Neural progenitor cell (in vitro differentiated cells): Measurements from ENCODE around the gene QRFPR. TPM values are rescaled to one million over a fixed set of nuclear protein-coding genes. Genes with fewer than 3 reads are reported as not detected.

Source experiments
- DNase-seq: peaks from one replicate; pipeline ENCODE4 v3.0.0-alpha.2; 2016; ENCODE audit warnings: low spot score
- H2AFZ ChIP-seq: fragments of 200-600 bp; sonication (generic); replicated peaks from 2 replicates; pipeline ENCODE4 v1.6.1; 2016; ENCODE audit warnings: antibody characterized with exemption
- H3F3A ChIP-seq: fragments of 200-600 bp; sonication (generic); 2 replicates; pipeline ENCODE4 v1.6.1; 2016; ENCODE audit warnings: antibody characterized with exemption, low read depth
- H3K27ac ChIP-seq: fragments of 200-600 bp; sonication (generic); 2 replicates; pipeline ENCODE4 v1.5.1; 2016; ENCODE audit warnings: mild to moderate bottlenecking
- H3K27me3 ChIP-seq: fragments of 200-600 bp; sonication (generic); 2 replicates; pipeline ENCODE4 v1.6.1; 2016; ENCODE audit warnings: mild to moderate bottlenecking, moderate library complexity
- H3K36me3 ChIP-seq: fragments of 200-600 bp; sonication (generic); 2 replicates; pipeline ENCODE4 v1.5.1; 2016
- H3K4me1 ChIP-seq: fragments of 200-600 bp; sonication (generic); 2 replicates; pipeline ENCODE4 v1.6.1; 2016; ENCODE audit warnings: mixed run types
- H3K4me2 ChIP-seq: fragments of 200-600 bp; sonication (generic); 2 replicates; pipeline ENCODE4 v1.6.1; 2016
- H3K4me3 ChIP-seq: fragments of 200-600 bp; sonication (generic); 2 replicates; pipeline ENCODE4 v1.5.1; 2016
- H3K79me2 ChIP-seq: fragments of 200-600 bp; sonication (generic); 2 replicates; pipeline ENCODE4 v1.6.1; 2016; ENCODE audit warnings: low read depth
- H3K9ac ChIP-seq: fragments of 200-600 bp; sonication (generic); 2 replicates; pipeline ENCODE4 v1.6.1; 2016
- H3K9me3 ChIP-seq: fragments of 200-600 bp; sonication (generic); 2 replicates; pipeline ENCODE4 v1.5.1; 2016; ENCODE audit warnings: low read depth
- H4K20me1 ChIP-seq: fragments of 200-600 bp; sonication (generic); 2 replicates; pipeline ENCODE4 v1.6.1; 2016; ENCODE audit warnings: low read depth
- H3K27ac Mint-ChIP-seq: 3 replicates; pipeline ENCODE4 v1.8.0; 2021; ENCODE audit warnings: mixed read lengths
- H3K27me3 Mint-ChIP-seq: 2 replicates; pipeline ENCODE4 v1.8.0; 2022; ENCODE audit warnings: low read depth, mild to moderate bottlenecking, inconsistent platforms, moderate library complexity, mixed read lengths; ENCODE audit not compliant: insufficient read depth
- H3K36me3 Mint-ChIP-seq: 3 replicates; pipeline ENCODE4 v1.8.0; 2021; ENCODE audit warnings: mixed read lengths
- H3K4me1 Mint-ChIP-seq: 3 replicates; pipeline ENCODE4 v1.8.0; 2021; ENCODE audit warnings: mixed read lengths
- H3K4me3 Mint-ChIP-seq: 3 replicates; pipeline ENCODE4 v1.8.0; 2021; ENCODE audit warnings: mild to moderate bottlenecking, moderate library complexity, mixed read lengths
- H3K9me3 Mint-ChIP-seq: 3 replicates; pipeline ENCODE4 v1.8.0; 2020; ENCODE audit warnings: mixed read lengths
- EZH2 ChIP-seq: fragments of 200-600 bp; sonication (generic); IDR thresholded peaks from 2 replicates; pipeline ENCODE4 v1.6.1; 2017; ENCODE audit warnings: antibody characterized with exemption, mild to moderate bottlenecking, moderate library complexity
- EZH2phosphoT487 ChIP-seq: fragments of 200-600 bp; sonication (generic); IDR thresholded peaks from 2 replicates; pipeline ENCODE4 v1.6.1; 2017; ENCODE audit warnings: antibody characterized with exemption
- total RNA-seq: library from RNA; depleted of rRNA; stranded (reverse); fragments of >200 nt; gene quantifications from 2 replicates; pipeline ENCODE4 v1.2.3, GENCODE V29; 2015; ENCODE audit warnings: low replicate concordance
- TF ChIP-seq, protein P1 (sequence below): fragments of 200-600 bp; sonication (generic); IDR thresholded peaks from 2 replicates; pipeline ENCODE4 v1.5.1; 2017; ENCODE audit warnings: antibody characterized with exemption, mild to moderate bottlenecking

The QRFPR gene
- total RNA-seq, 1 donor from 2014 or later: not detected

- TF ChIP-seq, protein P1, sequence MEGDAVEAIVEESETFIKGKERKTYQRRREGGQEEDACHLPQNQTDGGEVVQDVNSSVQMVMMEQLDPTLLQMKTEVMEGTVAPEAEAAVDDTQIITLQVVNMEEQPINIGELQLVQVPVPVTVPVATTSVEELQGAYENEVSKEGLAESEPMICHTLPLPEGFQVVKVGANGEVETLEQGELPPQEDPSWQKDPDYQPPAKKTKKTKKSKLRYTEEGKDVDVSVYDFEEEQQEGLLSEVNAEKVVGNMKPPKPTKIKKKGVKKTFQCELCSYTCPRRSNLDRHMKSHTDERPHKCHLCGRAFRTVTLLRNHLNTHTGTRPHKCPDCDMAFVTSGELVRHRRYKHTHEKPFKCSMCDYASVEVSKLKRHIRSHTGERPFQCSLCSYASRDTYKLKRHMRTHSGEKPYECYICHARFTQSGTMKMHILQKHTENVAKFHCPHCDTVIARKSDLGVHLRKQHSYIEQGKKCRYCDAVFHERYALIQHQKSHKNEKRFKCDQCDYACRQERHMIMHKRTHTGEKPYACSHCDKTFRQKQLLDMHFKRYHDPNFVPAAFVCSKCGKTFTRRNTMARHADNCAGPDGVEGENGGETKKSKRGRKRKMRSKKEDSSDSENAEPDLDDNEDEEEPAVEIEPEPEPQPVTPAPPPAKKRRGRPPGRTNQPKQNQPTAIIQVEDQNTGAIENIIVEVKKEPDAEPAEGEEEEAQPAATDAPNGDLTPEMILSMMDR: no peak
- TF ChIP-seq EZH2phosphoT487 (no peak), EZH2 (no peak)
- no peaks in the 10 kb centered on the region for H4K20me1 ChIP-seq
- no peak overlapping the region for H3K4me2 ChIP-seq
- H3K36me3 ChIP-seq: no peaks in the 10 kb centered on the region
- H3K27me3 ChIP-seq: peaks cover 56% of the 10 kb centered on the region
- H3K9me3 Mint-ChIP-seq: peaks cover 2% of the 10 kb centered on the region
- no peak for DNase-seq
- peaks cover 8% of the 10 kb centered on the region for H3K4me1 Mint-ChIP-seq
- no peaks in the 10 kb centered on the region for H3K9me3 ChIP-seq
- no peak overlapping the region for H3K9ac ChIP-seq
- H3K36me3 Mint-ChIP-seq: no peaks in the 10 kb centered on the region
- no peaks in the 10 kb centered on the region for H3F3A ChIP-seq
- no peak overlapping the region for H3K4me3 Mint-ChIP-seq
- H3K4me1 ChIP-seq: no peaks in the 10 kb centered on the region
- no peaks in the 10 kb centered on the region for H3K79me2 ChIP-seq
- no peak overlapping the region for H3K27ac Mint-ChIP-seq
- no peak overlapping the region for H3K4me3 ChIP-seq
- peaks cover 31% of the 10 kb centered on the region for H3K27me3 Mint-ChIP-seq
- H2AFZ ChIP-seq: no peak overlapping the region
- H3K27ac ChIP-seq: no peak overlapping the region
Observed at GRCh38 chr4:121377076-121377475, 3.7 kb downstream of the QRFPR start.

- H3K4me3 ChIP-seq: no peak overlapping the region
- H3K4me3 Mint-ChIP-seq: no peak overlapping the region
Observed at GRCh38 chr4:121376556-121376955, 4.3 kb downstream of the QRFPR start.

DNA sequence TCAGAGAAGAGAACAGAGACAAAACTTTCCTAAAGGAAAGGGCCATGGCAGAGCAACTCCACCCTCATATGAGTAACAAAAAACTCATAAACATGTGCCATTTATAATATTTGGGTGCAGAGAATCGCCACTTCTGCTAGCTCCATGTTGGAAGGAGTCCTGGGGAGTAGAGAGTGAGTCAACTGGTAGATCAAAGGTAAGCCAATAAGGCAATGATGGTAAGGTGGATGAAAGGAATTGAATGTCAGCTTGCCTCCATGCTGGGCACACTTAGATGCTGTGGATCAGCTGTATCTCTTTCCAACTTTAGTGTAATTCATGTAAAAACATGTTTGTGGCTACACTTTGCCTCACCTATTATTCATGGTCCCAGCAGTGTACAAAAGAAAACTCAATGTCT, 4.7 kb downstream of the QRFPR start:
- TF ChIP-seq EZH2: no peak
- Histone ChIP-seq H3K4me1 (no peaks in the 10 kb centered on the region), H3K79me2 (no peaks in the 10 kb centered on the region), H3K27me3 (peaks cover 46% of the 10 kb centered on the region), H3K9me3 (no peaks in the 10 kb centered on the region), H3K4me3 (no peak overlapping the region), H4K20me1 (no peaks in the 10 kb centered on the region), H3K27ac (no peak overlapping the region), H3K9ac (no peak overlapping the region), H3K4me2 (no peak overlapping the region), H3F3A (no peaks in the 10 kb centered on the region), H2AFZ (no peak overlapping the region), H3K36me3 (no peaks in the 10 kb centered on the region)
- DNase-seq: no peak
- Mint-ChIP-seq H3K27me3 (peaks cover 27% of the 10 kb centered on the region), H3K4me3 (no peak overlapping the region), H3K4me1 (peaks cover 8% of the 10 kb centered on the region), H3K27ac (no peak overlapping the region), H3K9me3 (peaks cover 2% of the 10 kb centered on the region), H3K36me3 (no peaks in the 10 kb centered on the region)

More at GRCh38 chr4:121376556-121376955, 4.3 kb downstream of the QRFPR start:
- DNase-seq: no peak
- Histone ChIP-seq H2AFZ (no peak overlapping the region), H3K4me2 (no peak overlapping the region), H3K27me3 (peaks cover 51% of the 10 kb centered on the region), H3K36me3 (no peaks in the 10 kb centered on the region), H4K20me1 (no peaks in the 10 kb centered on the region), H3K4me1 (no peaks in the 10 kb centered on the region), H3K9ac (no peak overlapping the region), H3F3A (no peaks in the 10 kb centered on the region), H3K27ac (no peak overlapping the region), H3K9me3 (no peaks in the 10 kb centered on the region), H3K79me2 (no peaks in the 10 kb centered on the region)
- Mint-ChIP-seq H3K27me3 (peaks cover 32% of the 10 kb centered on the region), H3K27ac (no peak overlapping the region), H3K4me1 (peaks cover 8% of the 10 kb centered on the region), H3K36me3 (no peaks in the 10 kb centered on the region), H3K9me3 (peaks cover 2% of the 10 kb centered on the region)
- TF ChIP-seq, protein P1: no peak
- TF ChIP-seq EZH2 (no peak), EZH2phosphoT487 (no peak)

DNA sequence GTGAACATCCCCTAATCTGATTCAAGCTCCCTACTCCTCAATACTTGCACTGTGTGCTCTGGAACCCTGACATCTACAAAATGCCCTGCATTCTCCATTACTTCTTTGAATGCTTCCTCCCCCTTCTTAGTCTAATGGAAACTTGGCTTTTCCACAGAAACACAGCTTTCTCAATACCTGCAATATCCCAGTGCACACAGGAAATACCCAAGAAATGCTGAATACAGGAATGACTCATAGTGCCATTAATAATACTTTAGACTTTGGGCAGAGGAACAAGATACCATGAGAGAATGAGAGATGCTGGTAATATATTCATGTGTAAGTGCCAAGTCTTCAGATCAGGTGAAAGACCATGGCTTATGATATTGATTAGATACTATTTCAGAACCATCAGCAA, 5.6 kb downstream of the QRFPR start:
- Histone ChIP-seq H2AFZ (no peak overlapping the region), H3F3A (no peaks in the 10 kb centered on the region), H3K79me2 (no peaks in the 10 kb centered on the region), H3K4me2 (no peak overlapping the region), H3K27me3 (peaks cover 38% of the 10 kb centered on the region), H4K20me1 (no peaks in the 10 kb centered on the region), H3K4me3 (no peak overlapping the region), H3K9ac (no peak overlapping the region), H3K4me1 (no peaks in the 10 kb centered on the region), H3K9me3 (no peaks in the 10 kb centered on the region), H3K27ac (no peak overlapping the region), H3K36me3 (no peaks in the 10 kb centered on the region)
- no peak overlapping the region for H3K4me3 Mint-ChIP-seq
- H3K27ac Mint-ChIP-seq: no peak overlapping the region
- H3K4me1 Mint-ChIP-seq: peaks cover 8% of the 10 kb centered on the region
- no peak for DNase-seq
- no peak for TF ChIP-seq EZH2phosphoT487
- TF ChIP-seq, protein P1: no peak
- no peak for TF ChIP-seq EZH2
- H3K27me3 Mint-ChIP-seq: peaks cover 20% of the 10 kb centered on the region
- H3K9me3 Mint-ChIP-seq: peaks cover 2% of the 10 kb centered on the region
- H3K36me3 Mint-ChIP-seq: no peaks in the 10 kb centered on the region
